HFFc6 (cell line): Measurements from ENCODE around the gene RHBDF2. TPM values are rescaled to one million over a fixed set of nuclear protein-coding genes. Genes with fewer than 3 reads are reported as not detected.
A peak's percentile ranks its signal among the peaks of the same experiment; 100 is the strongest.

Source experiments
- DNase-seq: peaks from one replicate; pipeline ENCODE4 v3.0.0-alpha.2; 2018
- H3K27ac Mint-ChIP-seq: 2 replicates; pipeline ENCODE4 v1.8.0; 2020; ENCODE audit warnings: mild to moderate bottlenecking, mixed read lengths
- H3K27me3 Mint-ChIP-seq: 2 replicates; pipeline ENCODE4 v1.8.0; 2021; ENCODE audit warnings: mild to moderate bottlenecking, moderate library complexity, mixed read lengths; ENCODE audit not compliant: insufficient read depth
- H3K36me3 Mint-ChIP-seq: 2 replicates; pipeline ENCODE4 v1.8.0; 2021; ENCODE audit warnings: low read depth, mixed read lengths
- H3K4me1 Mint-ChIP-seq: 2 replicates; pipeline ENCODE4 v1.8.0; 2020; ENCODE audit warnings: low read depth, mixed read lengths
- H3K4me3 Mint-ChIP-seq: 2 replicates; pipeline ENCODE4 v1.8.0; 2020; ENCODE audit warnings: mild to moderate bottlenecking, moderate library complexity, mixed read lengths
- H3K9me3 Mint-ChIP-seq: 2 replicates; pipeline ENCODE4 v1.8.0; 2020; ENCODE audit warnings: mild to moderate bottlenecking, mixed read lengths
- total RNA-seq, 6 experiments: library from RNA; stranded (reverse); fragmentation: NEBNext Ultra II Directional; extraction: Animal tissue kit (Norgen Biotek cat#: 25700); gene quantifications; 2 replicates in 1 of 6; 3 replicates in 5 of 6; pipeline ENCODE4 v1.2.3, GENCODE V29; 2021
- TF ChIP-seq, protein P1 (sequence below): fragments of 200-600 bp; sonication (generic); IDR thresholded peaks from 2 replicates; pipeline ENCODE4 v1.5.0; 2021; ENCODE audit warnings: antibody characterized with exemption, mild to moderate bottlenecking

RHBDF2 gene
- total RNA-seq, 6 experiments from 2014 or later, result 7.1 to 13.1 (median 9.4) TPM

DNA sequence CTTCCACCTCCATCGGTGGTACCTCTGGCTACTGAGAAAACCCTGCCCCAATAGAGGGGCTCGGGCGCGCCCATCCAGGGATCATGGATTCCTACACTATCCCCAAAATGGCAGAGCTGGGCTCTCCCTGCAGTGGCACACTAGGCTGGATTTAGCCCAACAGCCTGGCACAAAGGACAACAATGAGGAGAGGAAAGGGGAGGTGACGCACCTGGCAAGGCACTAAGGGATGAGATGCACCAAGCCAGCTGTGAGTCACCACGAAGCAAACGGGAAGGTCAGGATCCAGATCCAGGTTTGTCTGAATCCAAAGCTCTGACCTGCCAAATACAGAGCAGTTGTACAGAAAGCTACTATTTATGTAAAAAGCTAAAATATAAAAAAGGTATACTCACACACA, 66.4 kb downstream of the RHBDF2 start:
- Mint-ChIP-seq H3K9me3 (no peaks in the 10 kb centered on the region), H3K4me1 (peaks cover 38% of the 10 kb centered on the region), H3K4me3 (no peak overlapping the region), H3K27ac (no peak overlapping the region), H3K27me3 (peaks cover 2% of the 10 kb centered on the region), H3K36me3 (0 out of 2 replicates have a peak, but pooled peaks cover 3% of the 10 kb centered on the region)
- TF ChIP-seq, protein P1, sequence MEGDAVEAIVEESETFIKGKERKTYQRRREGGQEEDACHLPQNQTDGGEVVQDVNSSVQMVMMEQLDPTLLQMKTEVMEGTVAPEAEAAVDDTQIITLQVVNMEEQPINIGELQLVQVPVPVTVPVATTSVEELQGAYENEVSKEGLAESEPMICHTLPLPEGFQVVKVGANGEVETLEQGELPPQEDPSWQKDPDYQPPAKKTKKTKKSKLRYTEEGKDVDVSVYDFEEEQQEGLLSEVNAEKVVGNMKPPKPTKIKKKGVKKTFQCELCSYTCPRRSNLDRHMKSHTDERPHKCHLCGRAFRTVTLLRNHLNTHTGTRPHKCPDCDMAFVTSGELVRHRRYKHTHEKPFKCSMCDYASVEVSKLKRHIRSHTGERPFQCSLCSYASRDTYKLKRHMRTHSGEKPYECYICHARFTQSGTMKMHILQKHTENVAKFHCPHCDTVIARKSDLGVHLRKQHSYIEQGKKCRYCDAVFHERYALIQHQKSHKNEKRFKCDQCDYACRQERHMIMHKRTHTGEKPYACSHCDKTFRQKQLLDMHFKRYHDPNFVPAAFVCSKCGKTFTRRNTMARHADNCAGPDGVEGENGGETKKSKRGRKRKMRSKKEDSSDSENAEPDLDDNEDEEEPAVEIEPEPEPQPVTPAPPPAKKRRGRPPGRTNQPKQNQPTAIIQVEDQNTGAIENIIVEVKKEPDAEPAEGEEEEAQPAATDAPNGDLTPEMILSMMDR, result no peak
- no peak for DNase-seq

DNA sequence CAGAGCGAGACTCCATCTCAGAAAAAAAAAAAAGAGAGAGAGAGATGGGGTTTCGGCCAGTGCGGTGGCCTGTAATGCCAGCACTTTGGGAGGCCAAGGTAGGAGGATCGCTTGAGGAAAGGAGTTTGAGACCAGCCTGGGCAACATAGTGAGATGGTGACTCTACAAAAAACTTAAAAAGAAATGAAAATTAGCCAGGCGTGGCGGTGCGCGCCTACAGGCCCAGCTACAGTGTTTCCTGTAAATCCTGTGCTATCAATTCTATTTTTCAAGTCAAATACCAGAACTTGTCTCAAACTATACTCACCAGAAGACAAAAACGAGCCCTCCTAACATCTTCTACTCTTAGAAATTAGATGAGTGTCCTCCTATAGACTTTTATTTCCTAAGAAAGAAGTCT, 67.5 kb downstream of the RHBDF2 start:
- peaks cover 2% of the 10 kb centered on the region for H3K27me3 Mint-ChIP-seq
- DNase-seq, result no peak
- H3K27ac Mint-ChIP-seq, result no peak overlapping the region
- TF ChIP-seq, protein P1, result no peak
- 0 out of 2 replicates have a peak, but pooled peaks cover 3% of the 10 kb centered on the region for H3K36me3 Mint-ChIP-seq
- H3K4me1 Mint-ChIP-seq, result peaks cover 29% of the 10 kb centered on the region
- no peak overlapping the region for H3K4me3 Mint-ChIP-seq
- H3K9me3 Mint-ChIP-seq, result no peaks in the 10 kb centered on the region

GRCh38 chr17:76432712-76433336, 68.4 kb downstream of the RHBDF2 start:
- Mint-ChIP-seq H3K36me3 (0 out of 2 replicates have a peak, but pooled peaks cover 3% of the 10 kb centered on the region), H3K4me1 (peaks cover 28% of the 10 kb centered on the region), H3K9me3 (no peaks in the 10 kb centered on the region), H3K27ac (no peak overlapping the region), H3K4me3 (no peak overlapping the region), H3K27me3 (peaks cover 2% of the 10 kb centered on the region)
- TF ChIP-seq, protein P1, result peak; percentile 76
- DNase-seq, result peak; percentile 38

DNA sequence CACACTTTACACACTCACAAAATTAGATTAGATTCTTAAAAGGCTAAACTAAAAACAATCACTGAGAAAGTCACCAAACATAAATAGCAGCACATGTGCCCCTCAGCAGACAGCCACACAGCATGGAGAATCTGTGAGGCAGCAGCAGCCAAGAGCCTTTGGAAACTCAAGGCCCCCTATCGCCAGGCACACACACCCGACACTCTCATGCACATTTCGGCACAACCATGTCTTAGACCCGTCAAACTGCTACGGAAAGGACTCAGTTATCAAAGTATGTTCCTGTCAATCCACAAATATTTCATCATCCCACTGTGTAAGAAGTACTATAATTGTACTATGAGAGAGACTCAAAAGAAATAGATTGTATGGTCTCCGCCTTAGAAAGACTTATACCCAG, 69.2 kb downstream of the RHBDF2 start:
- H3K27me3 Mint-ChIP-seq, result peaks cover 2% of the 10 kb centered on the region
- TF ChIP-seq, protein P1, result no peak
- H3K4me1 Mint-ChIP-seq, result peaks cover 34% of the 10 kb centered on the region
- 0 out of 2 replicates have a peak, but pooled peaks cover 3% of the 10 kb centered on the region for H3K36me3 Mint-ChIP-seq
- no peak for DNase-seq
- no peak overlapping the region for H3K4me3 Mint-ChIP-seq
- H3K9me3 Mint-ChIP-seq, result no peaks in the 10 kb centered on the region
- no peak overlapping the region for H3K27ac Mint-ChIP-seq

DNA sequence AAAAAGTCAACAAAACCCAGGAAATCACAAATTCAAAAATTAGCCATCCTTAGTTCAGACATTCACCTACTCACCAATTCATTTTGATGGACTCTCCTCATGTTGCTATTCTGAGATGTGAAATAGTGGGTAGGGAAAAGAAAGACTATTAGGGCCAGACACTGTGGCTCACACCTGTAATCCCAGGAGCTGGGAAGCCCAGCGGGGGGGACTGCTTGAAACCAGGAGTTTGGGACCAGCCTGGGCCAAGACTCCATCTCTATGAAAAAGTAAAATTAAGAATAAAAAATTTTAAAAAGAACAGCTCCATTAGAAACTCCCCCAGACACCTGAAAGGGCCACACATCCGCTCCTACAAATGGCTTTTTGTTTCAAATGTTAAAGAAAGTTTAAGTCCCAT, 69.7 kb downstream of the RHBDF2 start:
- TF ChIP-seq, protein P1, result no peak
- Mint-ChIP-seq H3K9me3 (no peaks in the 10 kb centered on the region), H3K4me1 (peaks cover 37% of the 10 kb centered on the region), H3K4me3 (no peak overlapping the region), H3K27ac (no peak overlapping the region), H3K36me3 (0 out of 2 replicates have a peak, but pooled peaks cover 3% of the 10 kb centered on the region), H3K27me3 (peaks cover 2% of the 10 kb centered on the region)
- DNase-seq, result no peak
